Measurements from ENCODE around the gene TBC1D22A.
A peak's percentile ranks its signal among the peaks of the same experiment; 100 is the strongest.

Gene TBC1D22A

GRCh38 chr22:47209040-47209514 lies 446.6 kb downstream of the TBC1D22A start:
- Histone ChIP-seq H3K27me3 (replicated peaks) (no peaks in the 10 kb centered on the region), H3K36me3 (replicated peaks) (no peaks in the 10 kb centered on the region), H3K27ac (no peak overlapping the region), H3K4me3 (ENCODE audit: low read depth, low read length) (no peak overlapping the region)
- no peak for TF ChIP-seq CTCF (IDR thresholded peaks at IDR 0.05; ENCODE audit: low read depth, low read length, missing control alignments)
- in situ Hi-C loops (cut with HindIII; ENCODE audit: low pct_ligation_motif_present, low sequenced_read_pairs): no loop called here
- no peak for DNase-seq

- no peak overlapping the region for H3K4me3 ChIP-seq (ENCODE audit: low read depth, low read length)
- H3K27me3 ChIP-seq (replicated peaks): no peaks in the 10 kb centered on the region
- in situ Hi-C loops (cut with HindIII; ENCODE audit: low pct_ligation_motif_present, low sequenced_read_pairs): no loop called here
- no peak for DNase-seq
- H3K36me3 ChIP-seq (replicated peaks): no peaks in the 10 kb centered on the region
- TF ChIP-seq CTCF (IDR thresholded peaks at IDR 0.05; ENCODE audit: low read depth, low read length, missing control alignments): no peak
- no peak overlapping the region for H3K27ac ChIP-seq
Measured at GRCh38 chr22:47209547-47210023, 447.1 kb downstream of the TBC1D22A start.

- no peak for DNase-seq
- Histone ChIP-seq H3K27me3 (replicated peaks) (no peaks in the 10 kb centered on the region), H3K36me3 (replicated peaks) (no peaks in the 10 kb centered on the region), H3K4me3 (ENCODE audit: low read depth, low read length) (no peak overlapping the region), H3K27ac (no peak overlapping the region)
- in situ Hi-C loops (cut with HindIII; ENCODE audit: low pct_ligation_motif_present, low sequenced_read_pairs): no loop called here
- TF ChIP-seq CTCF (IDR thresholded peaks at IDR 0.05; ENCODE audit: low read depth, low read length, missing control alignments): no peak
Measured at GRCh38 chr22:47210112-47210657, 447.7 kb downstream of the TBC1D22A start.

- no peak for DNase-seq
- in situ Hi-C loops (cut with HindIII; ENCODE audit: low pct_ligation_motif_present, low sequenced_read_pairs): no loop called here
Measured at GRCh38 chr22:47210686-47211085, 448.2 kb downstream of the TBC1D22A start.

GRCh38 chr22:47213571-47214230 lies 451.3 kb downstream of the TBC1D22A start:
- DNase-seq: no peak
- in situ Hi-C loops (cut with HindIII; ENCODE audit: low pct_ligation_motif_present, low sequenced_read_pairs): no loop called here
- peak; percentile 52 for TF ChIP-seq CTCF (IDR thresholded peaks at IDR 0.05; ENCODE audit: low read depth, low read length, missing control alignments)
- H3K4me3 ChIP-seq (ENCODE audit: low read depth, low read length): no peak overlapping the region
- no peak overlapping the region for H3K27ac ChIP-seq
- no peaks in the 10 kb centered on the region for H3K27me3 ChIP-seq (replicated peaks)
- no peaks in the 10 kb centered on the region for H3K36me3 ChIP-seq (replicated peaks)

More at GRCh38 chr22:47210686-47211085, 448.2 kb downstream of the TBC1D22A start:
- no peak overlapping the region for H3K27ac ChIP-seq
- no peaks in the 10 kb centered on the region for H3K36me3 ChIP-seq (replicated peaks)
- TF ChIP-seq CTCF (IDR thresholded peaks at IDR 0.05; ENCODE audit: low read depth, low read length, missing control alignments): no peak
- H3K4me3 ChIP-seq (ENCODE audit: low read depth, low read length): no peak overlapping the region
- H3K27me3 ChIP-seq (replicated peaks): no peaks in the 10 kb centered on the region
